Cardiac septum (tissue), 1 donor: Measurements from ENCODE around the gene CINP. TPM values are rescaled to one million over a fixed set of nuclear protein-coding genes. Genes with fewer than 3 reads are reported as not detected.

Source experiments
- DNase-seq: peaks from one replicate; pipeline ENCODE4 v3.0.0-alpha.2; 2020; ENCODE audit warnings: low spot score
- intact Hi-C: fragments of 100-400 bp; cut with DNase I; formaldehyde crosslinking; loops from one replicate; pipeline ENCODE4 v1.14.0; 2022
- long read RNA-seq: library from polyadenylated mRNA; unstranded; transcript quantifications from one replicate; pipeline ENCODE4 v2.0.0, GENCODE V29; 2021
- total RNA-seq: library from RNA; stranded (reverse); fragmentation: NEBNext Ultra II Directional; extraction: Animal tissue kit (Norgen Biotek cat#: 25700); gene quantifications from one replicate; pipeline ENCODE4 v1.2.1, GENCODE V29; 2021
- donor health status: DM: no; HTN: no; CAD: no.

The CINP gene
- total RNA-seq, result 24.5 TPM
- long read RNA-seq, full-length matches to known transcripts, result 31 of 36 reads
- long read RNA-seq, partial matches to known transcripts, result 2 of 36 reads
- long read RNA-seq, other reads (novel, unspliced or antisense), result 3 of 36 reads

DNA sequence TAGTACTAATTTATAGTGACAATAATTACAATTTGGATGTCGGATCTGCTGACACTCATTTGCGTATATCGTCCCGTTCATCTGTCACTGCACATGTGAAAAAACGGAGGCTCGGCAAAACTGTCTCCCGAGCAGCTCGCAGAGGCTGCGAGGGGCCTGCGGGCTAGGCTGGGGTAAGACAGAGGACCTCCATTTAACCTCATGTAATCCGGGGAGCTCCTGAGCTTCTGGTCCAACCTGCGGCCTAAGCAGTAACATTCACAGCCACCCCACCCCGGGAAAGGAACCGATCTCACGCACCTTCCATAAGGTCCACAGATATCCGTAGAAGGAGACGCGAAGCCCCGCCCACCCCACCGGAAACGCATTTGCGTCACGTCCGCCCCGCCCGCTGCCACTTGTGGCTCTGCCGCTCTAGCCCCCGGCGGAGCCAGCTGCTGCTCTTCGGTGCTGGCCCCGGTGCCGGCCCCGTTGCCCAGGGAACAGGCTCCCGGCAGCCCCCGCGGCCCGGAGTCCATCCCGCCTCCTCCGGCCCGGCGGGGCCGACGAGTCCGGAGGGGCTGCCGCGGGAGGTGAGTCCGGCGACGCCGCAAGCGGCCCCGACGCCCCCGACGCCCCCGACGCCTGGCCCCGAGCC is at the start of gene CINP, which contains the start of gene TECPR2:
Gene CINP, minus strand, starts transcription at position 346 of the 637 bp plus-strand sequence. Its CDS starts 39 bp downstream, at position 307.
Gene TECPR2, plus strand, starts transcription at position 397 of the 637 bp plus-strand sequence. CDS start 13,781 bp downstream, outside the sequence.
- intact Hi-C loops, result loop anchor here (5.0 kb wide), 1 partner anchor 40 kb away; no protein-coding TSS in a partner anchor
- DNase-seq, result peak; percentile 100

DNA sequence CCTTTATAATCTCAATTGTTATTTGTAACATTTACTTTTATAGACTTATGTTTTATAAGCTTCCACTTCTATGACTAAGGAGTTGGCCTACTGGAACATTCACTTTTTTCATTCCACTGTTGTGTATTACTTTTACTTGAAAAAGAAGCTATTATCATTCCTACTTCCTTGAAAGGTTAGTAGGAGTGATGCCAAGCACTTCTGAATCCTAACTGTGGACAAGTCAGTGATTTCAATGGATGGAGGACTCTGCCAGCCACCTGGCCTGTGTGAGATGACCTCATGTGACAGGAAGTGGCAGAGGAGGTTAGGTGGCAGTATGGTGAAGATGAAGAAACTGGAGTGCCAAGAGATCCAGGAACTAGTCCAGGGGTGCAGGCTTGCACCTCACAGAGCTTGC is 46.0 kb upstream of the CINP start:
- intact Hi-C loops, result no loop called here
- no peak for DNase-seq

DNA sequence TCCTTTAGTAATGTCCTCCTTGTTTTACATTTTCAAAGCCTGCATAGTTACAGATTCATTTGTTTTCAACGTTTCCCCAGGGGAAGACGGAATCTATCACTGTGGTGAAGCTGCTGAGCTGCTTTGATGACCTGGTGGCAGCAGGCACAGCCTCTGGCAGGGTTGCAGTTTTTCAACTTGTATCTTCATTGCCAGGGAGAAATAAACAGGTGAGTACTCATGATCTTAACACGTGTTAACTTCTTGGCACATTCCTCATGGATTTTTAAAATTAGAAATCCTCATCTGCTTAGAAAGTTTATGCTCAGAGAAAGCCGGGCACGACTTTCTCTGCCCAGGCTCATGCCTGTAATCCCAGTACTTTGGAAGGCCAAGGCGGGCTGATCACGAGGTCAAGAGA is 44.6 kb upstream of the CINP start:
- no peak for DNase-seq

DNA sequence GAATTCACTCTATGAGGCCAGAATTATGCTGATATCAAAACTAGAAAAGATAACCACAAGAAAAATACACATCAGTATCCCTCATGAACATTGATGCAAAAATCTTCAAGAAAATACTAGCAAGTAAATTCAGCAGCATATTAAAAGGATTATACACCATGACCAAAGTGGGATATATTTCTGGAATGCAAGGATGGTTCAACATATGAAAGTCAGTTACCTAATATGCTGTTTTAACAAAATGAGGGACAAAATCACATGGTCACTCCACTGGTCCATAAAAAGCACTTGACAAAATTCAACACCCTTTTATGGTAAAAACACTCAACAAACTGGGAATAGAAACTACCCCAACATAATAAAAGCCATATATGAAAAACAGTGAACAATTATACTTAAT is 40.3 kb upstream of the CINP start:
- intact Hi-C loops, result no loop called here
- DNase-seq, result no peak

More for the DNA sequence above, 44.6 kb upstream of the CINP start:
- intact Hi-C loops, result no loop called here

DNA sequence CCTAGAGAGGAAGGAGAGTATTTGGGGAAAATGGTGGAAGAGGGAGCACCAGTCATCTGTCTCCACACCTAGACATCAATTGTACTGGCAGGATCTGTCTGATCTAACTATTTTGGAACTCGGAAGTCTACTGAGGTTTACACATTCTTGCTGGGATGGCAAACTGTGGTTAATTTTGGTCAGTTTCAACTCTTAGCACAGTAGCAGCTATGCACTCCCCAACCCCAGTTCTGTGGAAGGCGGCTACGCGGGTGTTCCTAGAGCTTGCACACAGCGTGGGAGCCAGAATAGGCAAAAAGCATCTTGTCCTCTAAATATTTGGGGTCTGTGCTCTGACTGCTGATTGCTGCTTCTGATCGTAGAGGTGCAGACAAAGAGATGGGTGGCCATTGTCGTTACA is 33.8 kb upstream of the CINP start:
- intact Hi-C loops, result no loop called here
- DNase-seq, result no peak

DNA sequence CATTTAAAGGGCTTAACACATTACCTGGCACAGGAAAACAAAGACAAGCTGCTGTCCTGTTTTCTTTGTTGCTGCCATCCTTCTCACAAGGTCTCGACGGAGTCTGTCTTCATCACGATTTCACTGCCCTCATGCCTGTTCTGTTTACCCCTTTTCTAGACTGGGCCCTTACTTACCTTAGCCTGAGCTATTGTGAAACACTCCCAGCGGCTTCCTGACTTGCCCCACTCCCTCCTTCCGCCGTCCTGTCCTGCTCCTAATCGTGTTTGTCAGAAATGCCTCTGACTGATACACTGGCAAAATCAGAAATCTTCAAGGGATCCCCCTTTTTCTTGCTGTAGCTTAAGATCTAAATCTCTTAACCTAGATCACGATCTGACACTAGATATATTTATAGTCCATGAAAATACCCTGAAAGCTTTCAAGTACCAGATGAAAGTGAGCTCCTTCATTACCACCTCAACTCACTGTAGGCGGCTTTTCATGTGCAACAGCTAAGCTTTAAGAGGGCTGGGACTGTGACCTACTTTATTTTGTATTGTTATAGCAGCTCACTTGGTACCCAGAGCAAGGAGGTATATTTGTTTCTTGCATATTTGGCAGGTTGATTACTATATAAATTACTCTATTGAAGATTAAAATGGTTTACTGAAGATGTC is 32.2 kb upstream of the CINP start:
- peak; percentile 83 for DNase-seq
- intact Hi-C loops, result no loop called here

DNA sequence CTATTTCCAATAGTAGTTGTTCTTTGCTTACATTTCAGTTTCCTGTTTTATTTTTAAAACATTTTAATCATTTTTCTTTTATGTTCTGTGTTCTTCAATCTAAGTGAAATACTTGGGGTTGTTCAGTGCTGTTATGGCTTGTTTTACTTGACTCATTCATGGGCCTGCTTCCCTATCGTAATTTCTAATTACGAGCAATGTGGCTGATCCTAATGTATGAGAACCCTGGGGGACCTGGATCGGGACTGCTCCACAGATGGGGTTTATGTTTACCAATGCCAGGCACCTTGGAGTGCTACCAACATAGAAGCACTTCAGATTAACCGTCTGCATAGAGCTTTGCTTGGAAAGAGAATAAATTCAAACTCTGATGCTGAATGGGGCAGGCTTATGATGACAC is 29.8 kb upstream of the CINP start:
- DNase-seq, result no peak
- intact Hi-C loops, result no loop called here

DNA sequence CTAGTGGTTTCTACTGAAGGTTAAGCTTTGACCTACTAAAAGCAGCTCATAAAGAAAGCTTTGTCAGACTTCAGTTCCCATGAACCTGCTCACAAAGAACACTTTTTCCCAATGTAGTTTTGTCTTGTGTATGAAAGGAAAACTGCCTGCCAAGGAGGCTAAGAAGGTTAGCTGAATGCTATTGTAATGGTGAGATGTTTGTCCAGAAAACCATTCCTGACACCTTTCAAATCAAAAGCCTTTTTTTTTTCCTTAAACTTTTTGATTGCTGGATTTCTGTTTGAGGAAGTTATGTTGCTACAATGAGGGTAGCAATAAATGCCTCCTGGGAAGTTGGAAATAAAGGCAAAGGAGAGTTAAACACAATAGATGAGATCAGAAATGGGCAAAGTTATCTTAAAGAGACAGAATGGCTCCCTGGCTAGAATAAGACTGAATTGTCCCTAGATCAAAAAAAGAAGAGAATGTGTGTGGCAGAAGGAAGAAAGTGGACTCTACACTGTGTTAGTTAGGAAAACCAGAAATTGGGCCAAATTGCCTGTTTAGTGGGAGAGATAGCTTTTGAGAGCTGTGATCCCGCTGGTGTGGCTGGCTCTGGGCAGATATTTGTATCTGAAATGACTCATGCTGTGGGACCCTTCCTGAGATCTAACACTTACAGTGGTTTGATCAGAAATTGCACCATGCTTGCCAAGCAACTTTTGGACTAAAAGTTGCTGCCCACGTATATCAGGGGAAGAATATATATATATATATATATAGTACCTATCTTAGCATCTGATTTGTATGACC is 27.6 kb upstream of the CINP start:
- intact Hi-C loops, result no loop called here
- DNase-seq, result no peak

DNA sequence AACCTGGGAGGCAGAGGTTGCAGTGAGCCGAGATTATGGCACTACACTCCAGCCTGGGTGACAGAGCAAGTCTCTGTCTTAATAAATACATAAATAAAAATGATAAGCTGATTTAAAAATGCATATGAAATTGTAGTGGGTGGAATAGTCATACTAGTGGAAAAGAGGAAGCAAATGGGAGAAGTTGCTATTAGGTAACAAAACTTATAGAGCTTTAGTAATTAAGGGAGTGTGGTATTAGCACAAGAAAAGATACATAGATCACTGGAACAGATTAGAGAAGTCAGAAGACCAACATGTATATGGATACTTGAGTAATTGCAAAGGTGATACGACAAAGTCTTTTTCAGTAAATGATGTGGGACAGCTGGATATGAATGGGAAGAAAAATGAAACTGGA is 26.6 kb upstream of the CINP start:
- intact Hi-C loops, result no loop called here
- DNase-seq, result no peak

DNA sequence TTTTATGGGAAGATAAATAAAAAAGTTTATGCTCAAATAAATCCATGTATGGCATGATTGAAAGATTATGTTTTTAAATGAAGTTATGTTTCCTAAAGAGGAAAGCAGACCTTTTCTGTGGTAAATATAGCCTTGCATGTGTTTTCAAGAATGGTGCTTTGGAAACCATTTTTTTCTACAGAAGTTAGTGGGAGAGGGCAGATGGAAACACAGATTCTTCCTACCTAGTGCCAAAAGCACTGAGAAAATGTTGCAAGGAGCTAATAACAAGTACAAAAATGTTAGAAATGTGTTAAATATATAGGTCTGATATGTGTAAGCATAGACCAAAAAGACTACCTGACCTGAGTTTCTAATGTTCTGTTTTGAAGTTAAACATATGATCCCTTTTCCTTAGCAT is 24.4 kb upstream of the CINP start:
- no peak for DNase-seq
- intact Hi-C loops, result no loop called here

DNA sequence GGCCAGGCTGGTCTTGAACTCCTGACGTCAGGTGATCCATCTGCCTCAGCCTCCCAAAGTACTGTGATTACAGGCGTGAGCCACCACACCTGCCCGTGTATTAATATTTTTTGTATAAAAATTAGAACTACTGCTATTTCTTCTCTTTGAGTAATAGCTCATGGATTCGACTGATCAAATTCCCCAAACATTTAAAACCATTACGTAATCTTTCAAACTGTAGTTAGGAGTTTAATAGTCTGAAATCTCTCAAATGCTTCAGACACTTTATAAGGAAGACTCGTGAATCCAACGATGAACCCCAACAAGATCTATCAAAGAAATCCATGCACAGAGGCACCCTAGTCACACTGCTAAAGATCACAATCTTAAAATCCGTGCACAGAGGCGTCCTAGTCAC is 16.1 kb upstream of the CINP start:
- intact Hi-C loops, result no loop called here
- no peak for DNase-seq

DNA sequence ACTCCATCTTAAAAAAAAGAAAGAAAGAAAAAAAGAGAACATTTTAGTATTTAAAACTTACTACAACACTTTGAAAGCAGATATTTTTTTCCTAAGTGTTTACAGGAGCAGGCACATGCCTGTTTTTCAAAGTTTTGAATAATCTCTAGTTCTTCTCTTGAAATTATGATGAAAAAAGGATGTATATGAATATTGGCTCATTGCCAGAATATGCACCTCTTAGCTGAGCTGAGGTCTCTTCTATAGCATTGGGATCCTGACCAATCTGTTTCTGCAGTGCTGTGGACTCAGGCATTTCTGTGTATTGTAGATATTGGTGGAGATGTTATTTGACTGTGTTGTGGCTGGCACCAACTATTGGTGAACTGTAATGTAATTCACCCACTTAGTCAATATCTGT is 15.0 kb upstream of the CINP start:
- no peak for DNase-seq
- intact Hi-C loops, result no loop called here

DNA sequence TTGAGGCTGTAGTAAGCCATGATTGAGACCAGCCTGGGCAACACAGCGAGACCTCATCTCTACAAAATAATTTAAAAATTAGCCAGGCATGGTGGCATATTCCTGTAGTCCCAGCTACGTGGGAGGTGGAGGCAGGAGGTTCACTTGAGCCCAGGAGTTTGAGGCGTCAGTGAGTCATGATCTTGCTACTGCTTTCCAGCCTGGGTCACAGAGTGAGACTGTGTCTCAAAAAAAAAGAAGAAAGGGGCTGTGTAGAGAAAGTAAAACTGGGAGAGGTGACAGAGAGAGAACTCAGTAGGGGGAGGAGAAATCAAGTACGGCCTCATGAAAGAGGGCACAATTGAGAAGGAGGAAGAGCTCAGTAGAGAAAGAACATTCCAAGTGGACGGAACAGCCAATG is 12.4 kb upstream of the CINP start:
- intact Hi-C loops, result no loop called here
- DNase-seq, result no peak

DNA sequence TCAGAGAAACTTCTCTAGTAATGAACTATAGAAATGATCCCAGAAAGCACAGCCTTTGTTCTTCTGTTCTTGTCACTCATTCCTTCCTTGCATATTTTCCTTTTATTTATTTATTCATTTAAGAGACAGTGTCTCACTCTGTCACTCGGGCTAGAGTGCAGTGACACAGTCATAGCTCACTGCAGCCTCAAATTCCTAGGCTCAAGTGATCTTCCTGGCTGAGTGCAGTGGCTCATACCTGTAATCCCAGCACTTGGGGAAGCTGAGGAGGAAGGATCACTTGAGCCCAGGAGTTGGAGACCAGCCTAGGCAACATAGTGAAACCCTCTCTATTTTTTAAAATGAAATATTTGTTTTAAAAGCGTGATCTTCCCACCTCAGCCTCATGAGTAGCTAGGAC is 11.6 kb upstream of the CINP start:
- no peak for DNase-seq
- intact Hi-C loops, result no loop called here

DNA sequence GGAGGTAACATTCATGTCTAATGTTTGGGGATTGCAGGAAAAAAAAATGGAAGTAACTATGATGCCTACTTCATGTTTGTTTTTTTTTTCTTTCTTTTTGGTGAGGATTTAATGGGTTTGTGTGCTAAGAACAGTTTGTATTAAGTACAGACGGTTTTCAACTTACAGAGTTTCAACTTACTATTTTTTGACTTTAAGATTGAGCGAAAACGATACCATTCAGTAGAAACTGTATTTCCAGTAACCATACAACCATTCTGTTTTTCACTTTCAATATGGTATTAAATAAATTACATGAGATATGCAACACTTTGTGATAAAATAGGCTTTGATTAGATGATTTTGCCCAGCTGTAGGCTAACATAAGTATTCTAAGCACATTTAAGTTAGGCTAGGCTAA is 10.4 kb upstream of the CINP start:
- DNase-seq, result no peak
- intact Hi-C loops, result no loop called here

DNA sequence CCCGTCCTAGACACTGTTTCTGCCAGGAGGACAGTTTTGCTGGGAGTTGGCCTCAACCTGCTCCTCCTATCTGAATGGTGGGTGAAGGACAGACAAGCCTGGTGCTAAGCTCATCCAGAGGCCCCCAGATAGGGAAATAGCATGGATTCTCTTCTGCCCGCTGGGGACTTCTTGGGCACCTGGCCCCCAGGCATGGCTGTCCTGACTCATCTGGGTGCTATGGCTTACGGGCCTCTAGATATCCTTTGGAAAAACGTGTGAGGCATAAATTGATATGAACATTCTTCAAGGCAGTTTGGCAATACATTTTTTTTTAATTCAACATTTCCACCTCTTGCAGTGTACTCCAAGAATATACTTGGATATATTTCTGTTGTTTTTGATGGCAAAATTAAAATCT is 8.7 kb upstream of the CINP start:
- intact Hi-C loops, result no loop called here

DNA sequence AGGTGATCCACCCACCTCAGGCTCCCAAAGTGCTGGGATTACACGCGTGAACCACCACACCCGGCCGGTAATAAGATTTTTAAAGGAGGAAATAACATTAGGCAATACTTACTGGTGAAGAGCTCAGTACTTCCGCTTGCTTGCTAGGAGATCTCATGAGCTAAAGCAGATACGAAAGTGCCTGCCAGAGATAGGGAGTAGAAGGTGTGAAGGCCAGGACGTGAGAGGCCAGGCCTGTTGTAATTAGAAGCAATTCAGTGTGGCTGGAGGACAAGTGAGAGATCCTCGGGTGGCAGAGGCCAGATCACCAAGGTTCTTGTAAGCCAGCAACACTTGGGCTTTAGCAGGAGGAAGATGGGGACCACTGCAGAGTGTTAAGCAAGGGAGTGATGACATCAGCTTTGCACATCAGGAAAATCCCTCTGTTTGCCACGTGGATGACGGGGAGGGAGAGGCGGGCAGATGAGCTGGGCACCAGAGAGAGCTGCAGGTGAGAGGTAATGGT is 7.7 kb upstream of the CINP start:
- intact Hi-C loops, result no loop called here
- peak; percentile 79 for DNase-seq

More for the DNA sequence above, 8.7 kb upstream of the CINP start:
- DNase-seq, result no peak

DNA sequence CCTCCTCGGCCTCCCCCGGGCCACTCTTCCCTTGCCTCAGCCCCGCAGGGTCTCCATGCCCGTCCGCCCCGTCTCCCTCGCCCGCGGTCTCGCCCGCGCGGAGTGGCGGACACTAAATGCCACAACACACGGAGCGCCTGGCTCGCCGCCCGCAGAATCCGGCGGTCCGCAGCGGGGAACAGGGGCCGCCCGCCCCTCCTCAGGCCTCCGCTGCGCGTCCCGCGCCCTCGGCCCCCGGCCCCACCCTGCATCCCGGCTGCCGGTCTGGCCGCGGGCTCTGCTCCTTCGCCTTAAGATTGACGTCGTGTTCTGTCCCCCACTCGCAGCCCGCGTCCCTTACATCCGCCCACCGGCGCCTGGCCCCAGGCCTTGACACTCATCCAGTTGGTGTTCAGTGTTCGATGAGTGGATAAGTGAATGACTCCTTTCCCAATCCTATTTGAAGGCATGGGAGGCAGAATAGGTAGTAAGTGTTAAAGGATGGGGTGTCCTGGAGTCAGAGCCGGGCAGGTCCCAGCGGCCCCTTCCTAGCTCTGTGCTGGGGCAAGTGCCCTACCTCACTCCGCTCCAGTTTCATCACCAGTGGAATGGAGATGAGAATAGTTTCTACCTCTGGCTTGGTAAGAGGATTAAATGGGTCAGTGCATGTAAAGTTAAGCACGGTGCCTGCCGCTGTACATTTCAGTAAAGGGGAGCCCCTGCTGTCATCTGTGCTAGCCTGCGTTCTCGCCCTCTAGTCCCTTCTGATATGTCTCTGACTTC is 673 bp upstream of the CINP start:
- peak; percentile 78 for DNase-seq
- intact Hi-C loops, result loop anchor here (5.0 kb wide), 1 partner anchor 41 kb away; no protein-coding TSS in a partner anchor

DNA sequence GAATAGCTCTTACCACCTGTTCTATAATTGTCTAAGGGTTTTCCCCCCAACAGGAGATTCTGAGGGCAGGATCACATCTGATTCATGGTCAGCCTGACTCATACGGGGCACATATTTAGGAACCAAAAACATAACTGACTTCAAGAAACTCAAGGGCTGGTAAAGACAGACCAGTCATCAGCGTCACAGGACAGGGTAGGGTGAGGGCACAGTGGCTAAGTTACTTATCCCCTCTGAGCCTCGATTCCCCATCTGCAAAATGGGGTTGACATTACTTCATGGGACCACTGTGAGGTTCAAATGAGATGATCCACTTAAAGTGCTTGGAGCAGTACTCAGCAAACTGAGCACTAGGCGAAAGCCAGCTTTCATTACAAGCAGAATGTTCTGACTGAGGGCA is 606 bp downstream of the CINP start:
- intact Hi-C loops, result loop anchor here (5.0 kb wide), 1 partner anchor 40 kb away; no protein-coding TSS in a partner anchor

More for the DNA sequence above, 606 bp downstream of the CINP start:
- DNase-seq, result no peak
